Measurements from ENCODE around the gene PIK3CB. TPM values are rescaled to one million over a fixed set of nuclear protein-coding genes. Genes with fewer than 3 reads are reported as not detected.

PIK3CB gene
- total RNA-seq, 1 experiment from 2014 or later = 35.6 TPM

DNA sequence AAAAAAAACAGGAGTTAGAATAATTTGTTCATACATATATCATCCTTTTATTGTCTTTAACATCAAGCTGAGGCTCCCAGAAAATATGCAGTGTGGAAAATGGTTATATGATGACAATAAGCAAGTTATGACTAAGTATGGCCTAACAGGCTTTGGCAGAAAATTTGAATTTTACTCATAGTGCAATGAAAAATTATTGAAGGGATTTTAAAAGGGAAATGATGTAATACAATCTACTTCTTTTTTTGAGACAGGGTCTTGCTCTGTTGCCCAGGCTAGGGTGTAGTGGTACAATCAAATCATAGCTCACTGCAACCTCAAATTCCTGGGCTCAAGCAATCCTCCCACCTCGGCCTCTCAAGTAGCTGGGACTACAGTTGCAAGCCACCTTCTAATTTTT lies 147.5 kb downstream of the PIK3CB start:
- Histone ChIP-seq H3K27ac (ENCODE audit: insufficient read length, low read depth, low read length) (no peak overlapping the region), H2BK5ac (ENCODE audit: insufficient read length, low read length) (no peak overlapping the region), H2BK20ac (ENCODE audit: low read depth, low read length, poor library complexity, severe bottlenecking) (no peak overlapping the region), H3K4ac (ENCODE audit: low read depth, low read length) (no peak overlapping the region), H3K23me2 (ENCODE audit: insufficient read length, low read depth, low read length, poor library complexity, severe bottlenecking) (no peaks in the 10 kb centered on the region), H2BK12ac (ENCODE audit: insufficient read length, low read depth, low read length) (no peak overlapping the region), H3K79me2 (ENCODE audit: insufficient read depth, low read length) (no peaks in the 10 kb centered on the region), H3K56ac (ENCODE audit: insufficient read length, low read depth, low read length) (no peak overlapping the region), H3K23ac (ENCODE audit: insufficient read length, low read depth, low read length) (no peak overlapping the region), H3K14ac (ENCODE audit: insufficient read depth, low read length) (no peak overlapping the region), H3K4me1 (ENCODE audit: insufficient read depth, low read length) (no peaks in the 10 kb centered on the region), H3K79me1 (ENCODE audit: insufficient read depth, low read depth, low read length, poor library complexity, severe bottlenecking) (no peaks in the 10 kb centered on the region), H3K9ac (ENCODE audit: extremely low read depth, insufficient read length, low read length) (no peak overlapping the region), H4K20me1 (ENCODE audit: control insufficient read depth, insufficient read depth, insufficient read length) (no peaks in the 10 kb centered on the region), H4K5ac (ENCODE audit: insufficient read length, low read depth, low read length) (no peak overlapping the region), H3K4me2 (ENCODE audit: insufficient read depth, insufficient read length, low read length) (no peak overlapping the region), H3T11ph (ENCODE audit: low read length) (no peak overlapping the region), H3K18ac (ENCODE audit: insufficient read length, low read depth, low read length) (no peak overlapping the region), H2BK15ac (ENCODE audit: low read depth, low read length) (no peak overlapping the region), H4K8ac (replicated peaks; ENCODE audit: insufficient read length, low read depth, low read length) (no peak overlapping the region), H2BK120ac (ENCODE audit: low read depth, low read length, poor library complexity, severe bottlenecking) (no peak overlapping the region), H2AK5ac (ENCODE audit: insufficient read length, low read length) (no peak overlapping the region), H3K9me3 (ENCODE audit: control insufficient read depth, low read depth, low read length) (no peaks in the 10 kb centered on the region), H3K27me3 (ENCODE audit: insufficient read depth, low read length) (no peaks in the 10 kb centered on the region), H2AFZ (ENCODE audit: low read length) (no peak overlapping the region), H4K91ac (ENCODE audit: insufficient read length, low read depth, low read length) (no peak overlapping the region)
- Mint-ChIP-seq H3K27ac (no peak overlapping the region), H3K36me3 (ENCODE audit: insufficient read depth in 1 of 3, low read depth in 3 of 3) (peaks cover 2 to 35% (median 29%) of the 10 kb centered on the region in 3 experiments; a peak in 5 of 7 replicates), H3K4me3 (no peak overlapping the region), H3K27me3 (ENCODE audit: low read depth) (no peaks in the 10 kb centered on the region), H3K9me3 (no peaks in the 10 kb centered on the region), H3K4me1 (no peaks in the 10 kb centered on the region)
- whole genome bisulfite sequencing (ENCODE audit: extremely low coverage, insufficient read length, low lambda C conversion rate) = no CpG with 5 or more reads among the region's 1 CpG
- no peak for DNase-seq
- TF ChIP-seq CTCF (conservative IDR thresholded peaks at IDR 0.05) = no peak
